MCF 10A (cell line): Measurements from ENCODE around the gene CCDC85C. TPM values are rescaled to one million over a fixed set of nuclear protein-coding genes. Genes with fewer than 3 reads are reported as not detected.

Experiments
- BruUV-seq: library from RNA; stranded (reverse); fragments of 400-500 nt; replicated peaks from 2 replicates; lab custom pipeline; 2021; lab: Mats Ljungman, UMichigan
- CTCF ChIA-PET: fragments of 300-600 bp; sonication (Branson Sonifier 250); formaldehyde crosslinking; extraction: SDS; loops from one replicate; lab custom pipeline; 2021; ENCODE audit warnings: antibody characterized with exemption, inconsistent platforms; lab: Yijun Ruan, JAX
- POLR2A ChIA-PET: fragments of 300-600, 350-650 bp; sonication (Branson Sonifier 250); formaldehyde crosslinking; extraction: SDS; loops from one replicate; lab custom pipeline; 2020; ENCODE audit warnings: antibody characterized with exemption, inconsistent platforms; lab: Yijun Ruan, JAX
- DNase-seq: peaks from one replicate; pipeline ENCODE4 v3.0.0-alpha.2; 2018; ENCODE audit not compliant: unreplicated experiment
- H3K27ac Mint-ChIP-seq: one replicate; pipeline ENCODE4 v1.8.0; 2022; ENCODE audit warnings: mild to moderate bottlenecking, low read depth, mixed read lengths; ENCODE audit not compliant: unreplicated experiment
- H3K27me3 Mint-ChIP-seq: one replicate; pipeline ENCODE4 v1.8.0; 2022; ENCODE audit warnings: mixed read lengths; ENCODE audit not compliant: insufficient read depth, unreplicated experiment
- H3K36me3 Mint-ChIP-seq: one replicate; pipeline ENCODE4 v1.8.0; 2022; ENCODE audit warnings: mild to moderate bottlenecking, moderate library complexity, mixed read lengths; ENCODE audit not compliant: insufficient read depth, unreplicated experiment
- H3K4me1 Mint-ChIP-seq: one replicate; pipeline ENCODE4 v1.8.0; 2022; ENCODE audit warnings: mixed read lengths; ENCODE audit not compliant: insufficient read depth, unreplicated experiment
- H3K4me3 Mint-ChIP-seq: one replicate; pipeline ENCODE4 v1.8.0; 2022; ENCODE audit warnings: mild to moderate bottlenecking, moderate library complexity, mixed read lengths; ENCODE audit not compliant: unreplicated experiment
- H3K9me3 Mint-ChIP-seq: one replicate; pipeline ENCODE4 v1.8.0; 2022; ENCODE audit warnings: mixed read lengths; ENCODE audit not compliant: unreplicated experiment
- CTCF ChIP-seq: fragments of 200-600 bp; IDR thresholded peaks from one replicate; pipeline ENCODE4 v1.8.0; 2022; ENCODE audit warnings: antibody characterized with exemption, mild to moderate bottlenecking; ENCODE audit not compliant: unreplicated experiment
- intact Hi-C: fragments of 100-400 bp; cut with micrococcal nuclease; formaldehyde crosslinking; loops from 2 replicates; pipeline ENCODE4 v1.14.1; 2022
- total RNA-seq: library from RNA; stranded (reverse); gene quantifications from 2 replicates; pipeline ENCODE4 v1.2.3, GENCODE V29; 2022

CCDC85C gene
- total RNA-seq, 1 experiment from 2014 or later, result 29.9 TPM

- BruUV-seq, result no TSS peak
- no peaks in the 10 kb centered on the region for H3K36me3 Mint-ChIP-seq
- H3K27me3 Mint-ChIP-seq, result no peaks in the 10 kb centered on the region
- H3K9me3 Mint-ChIP-seq, result no peaks in the 10 kb centered on the region
- TF ChIP-seq CTCF, result no peak
- DNase-seq, result no peak
- intact Hi-C loops, result no loop called here
- CTCF ChIA-PET, result interaction anchor here (0.6 to 2.8 kb wide), 7 partner anchors 14 to 83 kb away, joined by 3 to 18 read pairs (median 4); no protein-coding TSS in a partner anchor
- POLR2A ChIA-PET, result interaction anchor here (1.0 to 5.9 kb wide), 4 partner anchors 27 to 120 kb away, joined by 3 to 57 read pairs (median 4); partner anchors contain the start of genes CCNK and SETD3
- peaks cover 22% of the 10 kb centered on the region for H3K4me1 Mint-ChIP-seq
- H3K4me3 Mint-ChIP-seq, result peak overlapping the region; percentile 72
- no peak overlapping the region for H3K27ac Mint-ChIP-seq
These were observed 2.6 kb downstream of the CCDC85C start for GRCh38 chr14:99601361-99601831.

GRCh38 chr14:99600232-99600888 lies 3.6 kb downstream of the CCDC85C start:
- H3K9me3 Mint-ChIP-seq, result no peaks in the 10 kb centered on the region
- ChIA-PET CTCF (interaction anchor here (0.6 to 1.5 kb wide), 5 partner anchors 24 to 60 kb away, joined by 3 to 4 read pairs (median 4); no protein-coding TSS in a partner anchor), POLR2A (interaction anchor here (1.0 to 5.9 kb wide), 2 partner anchors 21 to 26 kb away, joined by 3 to 57 read pairs; no protein-coding TSS in a partner anchor)
- no TSS peak for BruUV-seq
- no peak for DNase-seq
- intact Hi-C loops, result no loop called here
- H3K4me1 Mint-ChIP-seq, result peaks cover 16% of the 10 kb centered on the region
- no peaks in the 10 kb centered on the region for H3K36me3 Mint-ChIP-seq
- no peak overlapping the region for H3K27ac Mint-ChIP-seq
- H3K4me3 Mint-ChIP-seq, result no peak overlapping the region
- TF ChIP-seq CTCF, result no peak
- H3K27me3 Mint-ChIP-seq, result no peaks in the 10 kb centered on the region

- CTCF ChIA-PET, result interaction anchor here (0.7 kb wide), 1 partner anchor 19 kb away, joined by 3 read pairs; no protein-coding TSS in a partner anchor
- H3K27me3 Mint-ChIP-seq, result no peaks in the 10 kb centered on the region
- peaks cover 15% of the 10 kb centered on the region for H3K4me1 Mint-ChIP-seq
- no peaks in the 10 kb centered on the region for H3K9me3 Mint-ChIP-seq
- no TSS peak for BruUV-seq
- no peak for TF ChIP-seq CTCF
- no peak overlapping the region for H3K27ac Mint-ChIP-seq
- H3K4me3 Mint-ChIP-seq, result no peak overlapping the region
- intact Hi-C loops, result no loop called here
- H3K36me3 Mint-ChIP-seq, result no peaks in the 10 kb centered on the region
- POLR2A ChIA-PET, result no interaction called here
- no peak for DNase-seq
These were observed 4.6 kb downstream of the CCDC85C start for GRCh38 chr14:99599393-99599792.

GRCh38 chr14:99598774-99599173 lies 5.2 kb downstream of the CCDC85C start:
- no peak for TF ChIP-seq CTCF
- DNase-seq, result no peak
- no TSS peak for BruUV-seq
- ChIA-PET POLR2A (no interaction called here), CTCF (interaction anchor here (0.5 to 0.7 kb wide), 2 partner anchors 20 to 82 kb away, joined by 3 read pairs; no protein-coding TSS in a partner anchor)
- Mint-ChIP-seq H3K36me3 (no peaks in the 10 kb centered on the region), H3K4me3 (no peak overlapping the region), H3K9me3 (no peaks in the 10 kb centered on the region), H3K27me3 (no peaks in the 10 kb centered on the region), H3K4me1 (peaks cover 15% of the 10 kb centered on the region), H3K27ac (no peak overlapping the region)
- intact Hi-C loops, result no loop called here
